ENCODE measurements around the gene ACSF3.

DNA sequence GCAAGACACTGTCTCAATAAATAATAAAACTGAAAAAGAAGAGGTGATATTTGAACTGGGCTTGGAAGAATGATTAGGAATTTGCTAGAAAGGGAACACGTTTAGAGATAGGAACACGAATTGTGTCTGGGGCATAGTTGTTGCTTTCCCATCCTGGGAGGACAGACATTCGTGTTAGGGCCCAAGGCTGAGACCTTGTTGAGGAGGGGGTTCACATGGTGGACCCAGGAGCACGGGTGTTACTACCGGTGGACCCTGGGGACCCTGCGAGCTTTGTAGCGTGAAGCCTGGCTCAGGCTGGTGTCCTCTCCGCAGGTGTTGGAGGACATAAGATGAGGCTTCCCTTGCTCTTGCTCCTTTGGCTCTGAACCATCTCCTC is 1.2 kb downstream of the ACSF3 start:
- TF ChIP-seq, protein P1, sequence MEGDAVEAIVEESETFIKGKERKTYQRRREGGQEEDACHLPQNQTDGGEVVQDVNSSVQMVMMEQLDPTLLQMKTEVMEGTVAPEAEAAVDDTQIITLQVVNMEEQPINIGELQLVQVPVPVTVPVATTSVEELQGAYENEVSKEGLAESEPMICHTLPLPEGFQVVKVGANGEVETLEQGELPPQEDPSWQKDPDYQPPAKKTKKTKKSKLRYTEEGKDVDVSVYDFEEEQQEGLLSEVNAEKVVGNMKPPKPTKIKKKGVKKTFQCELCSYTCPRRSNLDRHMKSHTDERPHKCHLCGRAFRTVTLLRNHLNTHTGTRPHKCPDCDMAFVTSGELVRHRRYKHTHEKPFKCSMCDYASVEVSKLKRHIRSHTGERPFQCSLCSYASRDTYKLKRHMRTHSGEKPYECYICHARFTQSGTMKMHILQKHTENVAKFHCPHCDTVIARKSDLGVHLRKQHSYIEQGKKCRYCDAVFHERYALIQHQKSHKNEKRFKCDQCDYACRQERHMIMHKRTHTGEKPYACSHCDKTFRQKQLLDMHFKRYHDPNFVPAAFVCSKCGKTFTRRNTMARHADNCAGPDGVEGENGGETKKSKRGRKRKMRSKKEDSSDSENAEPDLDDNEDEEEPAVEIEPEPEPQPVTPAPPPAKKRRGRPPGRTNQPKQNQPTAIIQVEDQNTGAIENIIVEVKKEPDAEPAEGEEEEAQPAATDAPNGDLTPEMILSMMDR (IDR thresholded peaks at IDR 0.05), result no peak
- TF ChIP-seq POLR2AphosphoS5 (IDR thresholded peaks at IDR 0.05; ENCODE audit: low read depth, low read length), result no peak
- no peak for TF ChIP-seq REST (IDR thresholded peaks at IDR 0.05; ENCODE audit: insufficient read depth in 1 of 2, low read depth in 2 of 2, low read length in 1 of 2)

Data from Panc1 (cell line).